Endothelial cell (in vitro differentiated cells): ENCODE data around the gene ZSCAN32. TPM values are rescaled to one million over a fixed set of nuclear protein-coding genes. Genes with fewer than 3 reads are reported as not detected.

Source experiments
- DNase-seq: peaks from one replicate; pipeline ENCODE4 v3.0.0; 2021; ENCODE audit warnings: low spot score
- H3K27ac Mint-ChIP-seq: one replicate; pipeline ENCODE4 v1.8.0; 2021; ENCODE audit warnings: mixed read lengths, inconsistent platforms; ENCODE audit not compliant: unreplicated experiment
- H3K27me3 Mint-ChIP-seq: one replicate; pipeline ENCODE4 v1.8.0; 2021; ENCODE audit warnings: mild to moderate bottlenecking, moderate library complexity, mixed read lengths, inconsistent platforms; ENCODE audit not compliant: unreplicated experiment
- H3K36me3 Mint-ChIP-seq: one replicate; pipeline ENCODE4 v1.8.0; 2021; ENCODE audit warnings: mild to moderate bottlenecking, low read depth, mixed read lengths, inconsistent platforms; ENCODE audit not compliant: unreplicated experiment
- H3K4me1 Mint-ChIP-seq: one replicate; pipeline ENCODE4 v1.8.0; 2021; ENCODE audit warnings: mild to moderate bottlenecking, mixed read lengths, inconsistent platforms; ENCODE audit not compliant: unreplicated experiment
- H3K4me3 Mint-ChIP-seq: one replicate; pipeline ENCODE4 v1.8.0; 2021; ENCODE audit warnings: mild to moderate bottlenecking, mixed read lengths, inconsistent platforms; ENCODE audit not compliant: unreplicated experiment
- H3K9me3 Mint-ChIP-seq: one replicate; pipeline ENCODE4 v1.8.0; 2021; ENCODE audit warnings: mixed read lengths, inconsistent platforms; ENCODE audit not compliant: unreplicated experiment
- CTCF ChIP-seq: fragments of 200-600 bp; sonication (generic); IDR thresholded peaks from one replicate; pipeline ENCODE4 v1.5.0; 2021; ENCODE audit warnings: antibody characterized with exemption; ENCODE audit not compliant: unreplicated experiment
- long read RNA-seq: library from polyadenylated mRNA; unstranded; transcript quantifications from one replicate; pipeline ENCODE4 v2.0.0, GENCODE V29; 2020; ENCODE audit not compliant: unreplicated experiment
- total RNA-seq: library from RNA; stranded (reverse); fragmentation: NEBNext Ultra II Directional; extraction: Animal tissue kit (Norgen Biotek cat#: 25700); gene quantifications from one replicate; pipeline ENCODE4 v1.2.1, GENCODE V29; 2021; ENCODE audit not compliant: unreplicated experiment

The ZSCAN32 gene
- total RNA-seq, result 16.6 TPM
- long read RNA-seq, partial matches to known transcripts, result 1 of 9 reads
- long read RNA-seq, other reads (novel, unspliced or antisense), result 2 of 9 reads

DNA sequence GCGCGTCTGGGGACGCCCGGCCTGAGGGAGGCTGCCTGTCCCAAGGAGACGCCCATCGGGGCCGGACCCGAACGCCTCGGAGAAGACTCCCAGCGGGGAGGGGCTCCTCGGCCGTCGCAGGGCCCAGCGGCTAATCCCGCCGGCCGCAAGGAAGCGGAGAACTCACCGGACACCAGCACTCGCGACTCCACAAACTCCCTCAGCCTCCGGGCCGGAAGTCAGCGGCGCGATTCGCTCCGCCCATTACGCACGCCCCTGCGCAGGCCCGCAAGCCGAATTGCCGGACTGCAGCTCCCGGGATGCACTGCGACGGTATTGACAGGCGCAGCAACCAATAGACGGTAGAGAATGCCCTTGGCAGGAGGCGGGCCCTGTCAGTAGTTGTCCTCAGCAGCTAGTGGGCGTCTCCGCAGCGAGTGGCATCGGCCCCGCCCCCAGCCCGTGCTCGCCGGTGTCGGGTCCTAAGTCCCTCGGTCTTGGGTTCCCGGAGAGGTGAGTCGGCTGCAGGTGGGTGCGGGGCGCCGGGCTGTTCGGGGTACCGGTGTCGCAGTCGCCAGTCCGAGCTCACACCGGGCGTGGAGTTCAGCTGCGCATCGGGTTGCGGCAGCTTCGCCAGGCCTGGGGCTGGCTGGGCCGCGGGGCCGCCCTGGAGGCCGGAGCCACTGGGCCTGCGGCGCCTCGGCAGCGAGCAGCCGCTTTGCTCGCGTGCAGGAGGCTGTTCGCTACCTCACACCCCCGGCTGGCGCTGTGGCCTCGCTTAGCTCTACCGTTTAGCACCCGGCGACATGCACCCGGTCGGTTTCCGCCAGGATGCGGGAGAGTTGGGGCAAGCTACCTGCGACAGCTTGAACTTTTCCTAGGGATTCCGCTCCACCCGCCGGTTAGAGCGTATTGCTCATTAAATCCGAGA is at the start of gene ZSCAN32, which contains the start of gene ZNF174:
TSS of gene ZSCAN32 (minus strand) at position 226 of the 910 bp plus-strand sequence. CDS start 3,447 bp downstream, outside the sequence.
TSS of gene ZNF174 (plus strand) at position 437 of the 910 bp plus-strand sequence. CDS start 790 bp downstream, outside the sequence.
- peaks cover 20% of the 10 kb centered on the region for H3K4me1 Mint-ChIP-seq
- TF ChIP-seq CTCF, result no peak
- peak within 1 kb of the TSS; percentile 79 for H3K27ac Mint-ChIP-seq
- H3K4me3 Mint-ChIP-seq, result peak within 1 kb of the TSS; percentile 97
- H3K27me3 Mint-ChIP-seq, result peaks cover 8% of the 10 kb centered on the region
- H3K9me3 Mint-ChIP-seq, result peaks cover 6% of the 10 kb centered on the region
- H3K36me3 Mint-ChIP-seq, result peaks cover 70% of the 10 kb centered on the region
- DNase-seq, result peak; percentile 97

DNA sequence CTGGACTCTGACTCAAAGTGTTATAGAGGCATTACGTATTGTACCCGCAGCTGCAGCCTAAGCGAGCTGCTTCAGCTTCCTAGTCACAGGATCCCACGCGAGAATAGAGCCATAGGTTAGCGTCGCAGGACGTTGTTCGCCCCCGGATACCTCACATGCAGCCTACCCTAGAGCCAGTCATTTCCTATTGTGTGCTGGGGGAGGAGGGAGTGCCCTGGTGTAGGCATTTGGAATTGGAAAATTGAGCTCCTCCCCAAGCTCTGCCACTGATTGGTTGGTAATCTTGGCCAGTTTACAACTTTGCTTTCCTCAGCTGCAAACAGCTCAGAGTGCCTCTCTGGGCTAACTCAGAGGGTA is 43.2 kb upstream of the ZSCAN32 start:
- Mint-ChIP-seq H3K9me3 (no peaks in the 10 kb centered on the region), H3K27me3 (peaks cover 17% of the 10 kb centered on the region), H3K36me3 (peaks cover 32% of the 10 kb centered on the region), H3K4me1 (peaks cover 9% of the 10 kb centered on the region), H3K4me3 (peak overlapping the region; percentile 98), H3K27ac (peak overlapping the region; percentile 98)
- no peak for TF ChIP-seq CTCF
- DNase-seq, result peak; percentile 48

DNA sequence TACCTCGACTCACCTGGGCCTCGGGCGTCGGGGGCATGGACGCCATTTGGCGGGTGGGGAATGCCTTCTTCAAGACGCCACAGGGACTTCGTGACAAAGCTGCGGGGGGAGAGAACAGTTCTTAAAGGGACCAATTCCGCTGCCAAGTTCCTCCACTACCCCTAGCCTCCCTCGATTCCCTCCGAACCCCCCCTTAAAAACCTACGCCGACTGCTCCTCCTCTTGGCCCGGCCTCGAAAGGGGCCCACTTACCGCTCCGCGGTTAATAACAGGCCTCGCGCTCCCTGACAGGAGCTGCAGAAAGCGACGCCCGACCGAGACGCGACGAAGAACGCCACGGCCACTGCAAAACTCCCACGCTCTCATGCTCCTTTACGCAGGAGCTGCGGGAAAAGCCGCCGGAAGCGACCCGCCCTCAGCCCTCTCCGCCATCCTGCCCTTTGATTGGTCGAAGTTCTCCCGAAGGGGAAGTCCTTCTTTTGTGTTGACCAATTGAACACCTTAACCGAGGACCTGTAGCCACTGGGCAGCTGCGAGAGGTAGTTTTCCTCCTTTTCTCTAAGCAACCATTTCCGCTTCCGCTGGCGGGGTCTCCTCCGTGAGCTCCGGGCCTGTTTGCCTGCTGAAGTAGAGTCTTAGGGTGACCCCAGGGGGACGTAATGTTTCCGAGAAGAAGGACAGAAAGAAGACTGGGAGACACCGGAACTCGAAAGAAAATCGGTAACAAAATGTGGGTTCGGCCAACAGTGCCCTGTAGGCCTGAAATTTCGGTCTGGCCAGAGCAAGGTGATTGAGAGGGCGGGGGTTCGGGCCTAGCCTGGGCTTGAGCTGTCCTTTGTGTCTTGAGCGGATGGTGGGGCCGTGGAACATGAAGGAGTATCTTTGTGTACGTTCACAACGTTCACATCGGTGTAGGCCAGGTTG is 42.6 kb upstream of the ZSCAN32 start, which contains the start of the genes NAA60 and ZNF597:
TSS of gene NAA60 (plus strand) at position 573 of the 924 bp plus-strand sequence. CDS start 32,548 bp downstream, outside the sequence.
TSS of gene ZNF597 (minus strand) at position 397 of the 924 bp plus-strand sequence. CDS start at position 46, 351 bp downstream.
- Mint-ChIP-seq H3K27me3 (peaks cover 17% of the 10 kb centered on the region), H3K9me3 (no peaks in the 10 kb centered on the region), H3K36me3 (peaks cover 32% of the 10 kb centered on the region), H3K4me3 (peak within 1 kb of the TSS; percentile 98), H3K4me1 (peaks cover 9% of the 10 kb centered on the region), H3K27ac (peak within 1 kb of the TSS; percentile 98)
- DNase-seq, result peak; percentile 66
- TF ChIP-seq CTCF, result no peak

GRCh38 chr16:3439637-3440036 is 38.8 kb upstream of the ZSCAN32 start:
- no peak for TF ChIP-seq CTCF
- Mint-ChIP-seq H3K27ac (no peak overlapping the region), H3K4me1 (peaks cover 9% of the 10 kb centered on the region), H3K4me3 (peak overlapping the region; percentile 27), H3K9me3 (no peaks in the 10 kb centered on the region), H3K27me3 (peaks cover 14% of the 10 kb centered on the region), H3K36me3 (peaks cover 26% of the 10 kb centered on the region)
- no peak for DNase-seq
